GM12864 (cell line): ENCODE data around the gene TET2.

Source experiments
- DNase-seq: peaks from one replicate; pipeline ENCODE4 v3.0.0-alpha.2; 2011; ENCODE audit warnings: low read depth
- H3K4me3 ChIP-seq: 2 replicates; pipeline ENCODE4 v1.5.1; 2011; ENCODE audit warnings: mild to moderate bottlenecking, low read depth, low read length, control low read depth
- TF ChIP-seq, protein P1 (sequence below): IDR thresholded peaks from 2 replicates; pipeline ENCODE4 v1.5.1; 2011; ENCODE audit warnings: low read depth, mild to moderate bottlenecking, moderate library complexity, low read length, control low read depth, inconsistent platforms; ENCODE audit errors: missing control alignments

The TET2 gene

DNA sequence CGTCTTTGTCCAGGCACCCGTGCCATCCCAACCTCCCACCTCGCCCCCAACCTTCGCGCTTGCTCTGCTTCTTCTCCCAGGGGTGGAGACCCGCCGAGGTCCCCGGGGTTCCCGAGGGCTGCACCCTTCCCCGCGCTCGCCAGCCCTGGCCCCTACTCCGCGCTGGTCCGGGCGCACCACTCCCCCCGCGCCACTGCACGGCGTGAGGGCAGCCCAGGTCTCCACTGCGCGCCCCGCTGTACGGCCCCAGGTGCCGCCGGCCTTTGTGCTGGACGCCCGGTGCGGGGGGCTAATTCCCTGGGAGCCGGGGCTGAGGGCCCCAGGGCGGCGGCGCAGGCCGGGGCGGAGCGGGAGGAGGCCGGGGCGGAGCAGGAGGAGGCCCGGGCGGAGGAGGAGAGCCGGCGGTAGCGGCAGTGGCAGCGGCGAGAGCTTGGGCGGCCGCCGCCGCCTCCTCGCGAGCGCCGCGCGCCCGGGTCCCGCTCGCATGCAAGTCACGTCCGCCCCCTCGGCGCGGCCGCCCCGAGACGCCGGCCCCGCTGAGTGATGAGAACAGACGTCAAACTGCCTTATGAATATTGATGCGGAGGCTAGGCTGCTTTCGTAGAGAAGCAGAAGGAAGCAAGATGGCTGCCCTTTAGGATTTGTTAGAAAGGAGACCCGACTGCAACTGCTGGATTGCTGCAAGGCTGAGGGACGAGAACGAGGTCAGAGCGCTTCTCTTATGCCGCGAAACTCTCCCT, at the start of gene TET2:
TSS of gene TET2 (plus strand) at position 601 of the 740 bp plus-strand sequence. CDS start 87,067 bp downstream, outside the sequence.
- TF ChIP-seq, protein P1, sequence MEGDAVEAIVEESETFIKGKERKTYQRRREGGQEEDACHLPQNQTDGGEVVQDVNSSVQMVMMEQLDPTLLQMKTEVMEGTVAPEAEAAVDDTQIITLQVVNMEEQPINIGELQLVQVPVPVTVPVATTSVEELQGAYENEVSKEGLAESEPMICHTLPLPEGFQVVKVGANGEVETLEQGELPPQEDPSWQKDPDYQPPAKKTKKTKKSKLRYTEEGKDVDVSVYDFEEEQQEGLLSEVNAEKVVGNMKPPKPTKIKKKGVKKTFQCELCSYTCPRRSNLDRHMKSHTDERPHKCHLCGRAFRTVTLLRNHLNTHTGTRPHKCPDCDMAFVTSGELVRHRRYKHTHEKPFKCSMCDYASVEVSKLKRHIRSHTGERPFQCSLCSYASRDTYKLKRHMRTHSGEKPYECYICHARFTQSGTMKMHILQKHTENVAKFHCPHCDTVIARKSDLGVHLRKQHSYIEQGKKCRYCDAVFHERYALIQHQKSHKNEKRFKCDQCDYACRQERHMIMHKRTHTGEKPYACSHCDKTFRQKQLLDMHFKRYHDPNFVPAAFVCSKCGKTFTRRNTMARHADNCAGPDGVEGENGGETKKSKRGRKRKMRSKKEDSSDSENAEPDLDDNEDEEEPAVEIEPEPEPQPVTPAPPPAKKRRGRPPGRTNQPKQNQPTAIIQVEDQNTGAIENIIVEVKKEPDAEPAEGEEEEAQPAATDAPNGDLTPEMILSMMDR, result peak; percentile 11
- peak; percentile 74 for DNase-seq
- H3K4me3 ChIP-seq, result peak within 1 kb of the TSS; percentile 89

DNA sequence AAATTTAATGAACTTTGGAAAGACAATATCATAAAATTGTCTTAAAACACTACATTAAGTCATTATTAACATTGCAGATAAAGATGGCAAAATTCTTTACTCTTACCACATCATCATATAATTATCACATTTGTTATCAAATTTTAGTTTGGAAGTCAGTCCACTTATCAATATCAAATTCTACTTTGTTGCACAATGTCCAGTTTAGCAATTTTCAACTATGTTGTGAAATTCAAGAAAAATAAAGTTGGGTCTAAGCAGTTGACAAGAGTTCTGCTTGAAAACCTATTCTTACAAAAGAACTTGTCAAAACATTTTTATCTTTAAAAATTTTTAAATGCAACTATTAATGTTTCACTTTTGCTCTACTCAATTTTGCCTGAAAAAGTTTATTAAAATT, 44.7 kb upstream of the TET2 start:
- TF ChIP-seq, protein P1, result no peak
- no peak for DNase-seq
- no peak overlapping the region for H3K4me3 ChIP-seq

DNA sequence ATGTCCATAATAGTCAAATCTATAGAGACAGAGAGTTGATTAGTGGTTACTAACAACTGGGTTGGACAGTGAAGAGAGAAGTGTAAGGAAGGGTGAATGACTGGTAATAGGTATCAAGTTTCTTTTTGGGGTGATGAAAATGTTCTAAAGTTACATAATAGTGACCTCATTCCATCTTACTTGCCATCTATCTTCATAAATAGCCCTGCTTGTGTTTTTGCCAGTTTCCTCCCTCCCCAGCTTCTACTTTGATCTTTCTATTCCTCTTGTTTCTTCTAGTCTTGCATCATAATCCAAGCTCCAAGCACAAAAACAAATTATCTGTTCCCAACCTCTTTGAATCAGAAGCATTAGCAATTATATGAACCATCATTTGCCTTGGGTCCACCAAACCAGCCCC, 40.2 kb upstream of the TET2 start:
- no peak overlapping the region for H3K4me3 ChIP-seq
- no peak for DNase-seq
- TF ChIP-seq, protein P1, result no peak

DNA sequence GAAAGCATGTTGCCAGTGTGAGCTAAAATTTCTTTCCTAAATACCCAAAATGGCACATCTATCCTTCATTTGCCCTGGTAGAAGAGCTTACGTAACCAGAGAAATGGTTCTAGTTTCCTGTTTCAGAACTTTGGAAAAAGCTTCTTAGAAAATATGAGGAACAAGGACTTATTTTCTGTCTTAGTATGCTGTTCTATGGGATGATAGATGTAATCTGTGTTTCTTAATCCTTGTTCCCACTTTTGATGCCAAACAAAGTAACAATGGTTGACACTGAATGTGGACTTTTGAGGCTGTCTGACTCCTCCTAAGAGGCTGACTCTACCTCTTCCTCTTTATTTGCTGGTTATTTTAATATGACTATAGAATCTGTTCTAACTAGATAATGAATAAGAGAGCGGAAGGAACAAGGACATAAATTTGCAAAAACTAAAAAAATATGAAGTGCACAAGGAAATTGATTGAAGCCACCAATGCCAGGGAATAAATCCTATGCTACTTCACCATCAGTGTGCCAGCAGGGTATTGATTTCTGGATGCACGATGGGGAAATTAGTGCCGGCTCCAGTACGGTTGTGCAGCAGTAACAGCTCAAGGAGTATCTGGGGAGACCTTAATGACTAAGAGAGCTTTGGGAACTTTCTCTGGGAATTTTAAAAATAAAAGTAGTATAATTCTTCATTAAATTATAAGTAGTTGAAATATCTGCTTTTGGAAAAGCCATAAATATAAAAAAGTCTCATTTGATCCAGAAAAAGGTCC, 39.4 kb upstream of the TET2 start:
- no peak overlapping the region for H3K4me3 ChIP-seq
- TF ChIP-seq, protein P1, result no peak
- DNase-seq, result no peak

DNA sequence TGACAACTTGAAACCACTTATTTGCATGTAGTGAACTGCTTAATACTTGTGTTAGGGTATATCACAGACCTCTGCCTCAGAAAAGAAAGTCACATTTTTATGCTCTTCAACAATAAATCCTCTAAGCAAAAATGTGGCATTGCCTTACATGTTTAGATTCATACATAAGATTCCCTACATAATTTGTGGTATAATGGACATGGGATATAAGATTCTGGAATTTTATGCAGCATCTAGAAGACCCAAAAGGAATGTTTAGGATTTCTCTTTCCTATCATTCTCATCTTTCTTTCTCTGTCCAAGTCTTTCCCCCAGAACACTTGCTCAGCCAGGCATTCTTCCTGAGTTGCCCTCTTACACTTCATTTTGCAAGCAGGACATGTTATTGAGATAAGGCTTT, 37.7 kb upstream of the TET2 start:
- DNase-seq, result no peak
- TF ChIP-seq, protein P1, result no peak
- H3K4me3 ChIP-seq, result no peak overlapping the region

DNA sequence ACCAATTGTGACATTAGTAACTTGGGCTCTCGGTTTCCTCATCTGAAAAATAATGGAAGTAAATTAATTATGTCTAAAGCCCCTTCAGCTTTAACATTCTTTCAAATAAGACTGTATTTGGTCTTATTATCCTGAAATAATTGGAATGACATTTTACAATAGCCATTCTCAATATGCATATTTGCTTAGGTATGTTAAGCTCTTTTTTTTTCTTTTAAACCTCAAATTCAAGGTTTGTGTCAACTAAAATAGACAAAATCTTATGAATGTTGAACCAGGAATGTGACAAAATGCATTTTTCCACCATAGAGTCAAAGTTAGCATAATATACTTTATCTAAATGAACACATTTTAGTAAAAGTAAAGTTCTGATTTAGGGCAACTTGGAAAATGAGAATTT, 34.4 kb upstream of the TET2 start:
- TF ChIP-seq, protein P1, result no peak
- H3K4me3 ChIP-seq, result no peak overlapping the region
- DNase-seq, result no peak

DNA sequence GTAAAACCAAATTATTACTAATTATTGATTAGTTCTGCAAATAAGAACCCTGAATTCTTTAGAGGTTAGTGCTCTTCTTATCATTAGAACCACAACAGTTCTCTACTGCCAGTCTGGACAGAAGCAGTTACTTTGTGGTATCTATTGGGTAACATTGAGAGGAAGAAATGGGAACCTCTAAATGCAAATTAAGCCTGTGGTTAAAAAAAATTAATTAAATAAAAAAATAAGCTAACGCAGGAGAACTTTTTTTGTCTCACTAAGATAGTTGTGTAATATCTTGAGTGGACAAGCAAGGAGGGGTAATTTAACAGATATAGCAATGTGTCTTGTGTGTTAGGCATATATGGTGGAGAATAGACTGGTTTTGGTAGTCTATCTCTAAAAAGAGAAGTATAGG, 32.9 kb upstream of the TET2 start:
- no peak for DNase-seq
- H3K4me3 ChIP-seq, result no peak overlapping the region
- TF ChIP-seq, protein P1, result no peak
